Measurements from ENCODE around the gene TTC34. TPM values are rescaled to one million over a fixed set of nuclear protein-coding genes. Genes with fewer than 3 reads are reported as not detected.

Gene TTC34
- total RNA-seq, 1 experiment from 2014 or later = 1.7 TPM

GRCh38 chr1:2614145-2614544 lies 187.3 kb downstream of the TTC34 start:
- ChIA-PET POLR2A (ENCODE audit: unreplicated experiment) (interaction anchor here (0.6 kb wide), 1 partner anchor 29 kb away, joined by 3 read pairs; no protein-coding TSS in a partner anchor), CTCF (no interaction called here)
- intact Hi-C loops (cut with micrococcal nuclease; ENCODE audit: unreplicated experiment) = no loop called here
- Histone ChIP-seq H3K4me3 (no peak overlapping the region), H3K36me3 (ENCODE audit: low read depth) (no peaks in the 10 kb centered on the region), H3K9me3 (ENCODE audit: insufficient read depth, low read depth) (no peaks in the 10 kb centered on the region; the same call in 1 of the 2 replicates), H3F3A (ENCODE audit: insufficient read depth, low read depth) (peaks cover 4% of the 10 kb centered on the region; the same call in 1 of the 2 replicates), H3K27me3 (ENCODE audit: insufficient read depth, low read depth) (peaks cover 88% of the 10 kb centered on the region), H3K9me2 (ENCODE audit: insufficient read depth) (no peaks in the 10 kb centered on the region), H2AFZ (no peak overlapping the region), H3K79me2 (ENCODE audit: low read depth) (no peaks in the 10 kb centered on the region), H3K4me2 (no peak overlapping the region), H4K20me1 (ENCODE audit: insufficient read depth) (no peaks in the 10 kb centered on the region), H3K4me1 (replicated peaks; ENCODE audit: insufficient read depth) (no peaks in the 10 kb centered on the region), H3K27ac (no peak overlapping the region)
- TF ChIP-seq CTCF (conservative IDR thresholded peaks at IDR 0.05) (no peak), EZH2 (IDR thresholded peaks at IDR 0.05; ENCODE audit: low read depth) (no peak)
- no TSS peak for BruUV-seq (replicated peaks)
- no peak for DNase-seq

- POLR2A ChIA-PET (ENCODE audit: unreplicated experiment) = no interaction called here
- Histone ChIP-seq H3F3A (ENCODE audit: insufficient read depth, low read depth) (peaks cover 9% of the 10 kb centered on the region; the same call in 1 of the 2 replicates), H3K4me1 (replicated peaks; ENCODE audit: insufficient read depth) (no peaks in the 10 kb centered on the region), H3K4me3 (no peak overlapping the region), H3K27me3 (ENCODE audit: insufficient read depth, low read depth) (peaks cover 74% of the 10 kb centered on the region), H3K36me3 (ENCODE audit: low read depth) (no peaks in the 10 kb centered on the region), H3K4me2 (no peak overlapping the region), H3K9me3 (ENCODE audit: insufficient read depth, low read depth) (no peaks in the 10 kb centered on the region; the same call in 1 of the 2 replicates), H2AFZ (no peak overlapping the region), H3K27ac (no peak overlapping the region), H4K20me1 (ENCODE audit: insufficient read depth) (no peaks in the 10 kb centered on the region), H3K9me2 (ENCODE audit: insufficient read depth) (no peaks in the 10 kb centered on the region), H3K79me2 (ENCODE audit: low read depth) (no peaks in the 10 kb centered on the region)
- DNase-seq = no peak
- CTCF ChIA-PET = no interaction called here
- intact Hi-C loops (cut with micrococcal nuclease; ENCODE audit: unreplicated experiment) = no loop called here
- no TSS peak for BruUV-seq (replicated peaks)
- no peak for TF ChIP-seq CTCF (conservative IDR thresholded peaks at IDR 0.05)
- TF ChIP-seq EZH2 (IDR thresholded peaks at IDR 0.05; ENCODE audit: low read depth) = no peak
Observed at GRCh38 chr1:2612591-2613365, 188.7 kb downstream of the TTC34 start.

- no peak for DNase-seq
- POLR2A ChIA-PET (ENCODE audit: unreplicated experiment) = no interaction called here
- H2AFZ ChIP-seq = no peak overlapping the region
- H4K20me1 ChIP-seq (ENCODE audit: insufficient read depth) = no peaks in the 10 kb centered on the region
- H3K36me3 ChIP-seq (ENCODE audit: low read depth) = no peaks in the 10 kb centered on the region
- no TSS peak for BruUV-seq (replicated peaks)
- H3K9me3 ChIP-seq (ENCODE audit: insufficient read depth, low read depth) = no peaks in the 10 kb centered on the region; the same call in 1 of the 2 replicates
- CTCF ChIA-PET = no interaction called here
- peaks cover 9% of the 10 kb centered on the region; the same call in 1 of the 2 replicates for H3F3A ChIP-seq (ENCODE audit: insufficient read depth, low read depth)
- H3K4me3 ChIP-seq = no peak overlapping the region
- no peaks in the 10 kb centered on the region for H3K9me2 ChIP-seq (ENCODE audit: insufficient read depth)
- H3K4me2 ChIP-seq = no peak overlapping the region
- H3K27ac ChIP-seq = no peak overlapping the region
- peaks cover 73% of the 10 kb centered on the region for H3K27me3 ChIP-seq (ENCODE audit: insufficient read depth, low read depth)
- no peaks in the 10 kb centered on the region for H3K79me2 ChIP-seq (ENCODE audit: low read depth)
- no peaks in the 10 kb centered on the region for H3K4me1 ChIP-seq (replicated peaks; ENCODE audit: insufficient read depth)
- intact Hi-C loops (cut with micrococcal nuclease; ENCODE audit: unreplicated experiment) = no loop called here
- TF ChIP-seq CTCF (conservative IDR thresholded peaks at IDR 0.05) = no peak
- TF ChIP-seq EZH2 (IDR thresholded peaks at IDR 0.05; ENCODE audit: low read depth) = no peak
Observed at GRCh38 chr1:2611621-2612437, 189.7 kb downstream of the TTC34 start.

Measured in PC-9 (cell line).